ENCODE measurements around the gene OGG1.

The OGG1 gene

GRCh38 chr3:9716801-9717555 is 32.8 kb upstream of the OGG1 start:
- no peak overlapping the region for H2AFZ ChIP-seq (ENCODE audit: low read depth, low read length)
- no peaks in the 10 kb centered on the region for H3K9me3 ChIP-seq (ENCODE audit: low read length)
- H3K4me3 ChIP-seq (ENCODE audit: low read length) = no peak overlapping the region
- no peaks in the 10 kb centered on the region for H3K27me3 ChIP-seq (ENCODE audit: insufficient read depth, low read length)
- H3K4me1 ChIP-seq (ENCODE audit: insufficient read depth, low read length) = peaks cover 11% of the 10 kb centered on the region
- no peaks in the 10 kb centered on the region for H3K36me3 ChIP-seq (ENCODE audit: insufficient read depth, low read length)

GRCh38 chr3:9717563-9717962 is 32.2 kb upstream of the OGG1 start:
- peaks cover 11% of the 10 kb centered on the region for H3K4me1 ChIP-seq (ENCODE audit: insufficient read depth, low read length)
- H3K27me3 ChIP-seq (ENCODE audit: insufficient read depth, low read length) = no peaks in the 10 kb centered on the region
- H3K9me3 ChIP-seq (ENCODE audit: low read length) = no peaks in the 10 kb centered on the region
- H3K36me3 ChIP-seq (ENCODE audit: insufficient read depth, low read length) = no peaks in the 10 kb centered on the region
- no peak overlapping the region for H2AFZ ChIP-seq (ENCODE audit: low read depth, low read length)
- H3K4me3 ChIP-seq (ENCODE audit: low read length) = no peak overlapping the region

- Histone ChIP-seq H3K4me3 (ENCODE audit: low read length) (no peak overlapping the region), H3K4me1 (ENCODE audit: insufficient read depth, low read length) (peaks cover 11% of the 10 kb centered on the region), H2AFZ (ENCODE audit: low read depth, low read length) (no peak overlapping the region), H3K27me3 (ENCODE audit: insufficient read depth, low read length) (no peaks in the 10 kb centered on the region), H3K9me3 (ENCODE audit: low read length) (no peaks in the 10 kb centered on the region), H3K36me3 (ENCODE audit: insufficient read depth, low read length) (no peaks in the 10 kb centered on the region)
Observed at GRCh38 chr3:9718118-9718517, 31.6 kb upstream of the OGG1 start.

- Histone ChIP-seq H3K4me3 (ENCODE audit: low read length) (no peak overlapping the region), H3K27me3 (ENCODE audit: insufficient read depth, low read length) (no peaks in the 10 kb centered on the region), H3K4me1 (ENCODE audit: insufficient read depth, low read length) (peaks cover 11% of the 10 kb centered on the region), H2AFZ (ENCODE audit: low read depth, low read length) (no peak overlapping the region), H3K36me3 (ENCODE audit: insufficient read depth, low read length) (no peaks in the 10 kb centered on the region), H3K9me3 (ENCODE audit: low read length) (no peaks in the 10 kb centered on the region)
Observed at GRCh38 chr3:9721015-9721699, 28.6 kb upstream of the OGG1 start.

GRCh38 chr3:9721700-9722060 is 28.1 kb upstream of the OGG1 start:
- Histone ChIP-seq H3K27me3 (ENCODE audit: insufficient read depth, low read length) (no peaks in the 10 kb centered on the region), H3K4me1 (ENCODE audit: insufficient read depth, low read length) (peaks cover 11% of the 10 kb centered on the region), H3K4me3 (ENCODE audit: low read length) (no peak overlapping the region), H2AFZ (ENCODE audit: low read depth, low read length) (no peak overlapping the region), H3K9me3 (ENCODE audit: low read length) (no peaks in the 10 kb centered on the region), H3K36me3 (ENCODE audit: insufficient read depth, low read length) (no peaks in the 10 kb centered on the region)

GRCh38 chr3:9725775-9726515 is 23.8 kb upstream of the OGG1 start:
- Histone ChIP-seq H3K9me3 (ENCODE audit: low read length) (no peaks in the 10 kb centered on the region), H3K4me3 (ENCODE audit: low read length) (no peak overlapping the region), H3K36me3 (ENCODE audit: insufficient read depth, low read length) (no peaks in the 10 kb centered on the region)

GRCh38 chr3:9727041-9727595 is 22.6 kb upstream of the OGG1 start:
- H3K4me1 ChIP-seq (ENCODE audit: insufficient read depth, low read length) = peaks cover 6% of the 10 kb centered on the region
- H2AFZ ChIP-seq (ENCODE audit: low read depth, low read length) = no peak overlapping the region
- H3K36me3 ChIP-seq (ENCODE audit: insufficient read depth, low read length) = no peaks in the 10 kb centered on the region
- H3K27me3 ChIP-seq (ENCODE audit: insufficient read depth, low read length) = no peaks in the 10 kb centered on the region
- H3K4me3 ChIP-seq (ENCODE audit: low read length) = no peak overlapping the region
- H3K9me3 ChIP-seq (ENCODE audit: low read length) = no peaks in the 10 kb centered on the region

More at GRCh38 chr3:9725775-9726515, 23.8 kb upstream of the OGG1 start:
- no peak overlapping the region for H2AFZ ChIP-seq (ENCODE audit: low read depth, low read length)
- no peaks in the 10 kb centered on the region for H3K27me3 ChIP-seq (ENCODE audit: insufficient read depth, low read length)
- H3K4me1 ChIP-seq (ENCODE audit: insufficient read depth, low read length) = peaks cover 11% of the 10 kb centered on the region

GRCh38 chr3:9727743-9728142 is 22.0 kb upstream of the OGG1 start:
- no peaks in the 10 kb centered on the region for H3K36me3 ChIP-seq (ENCODE audit: insufficient read depth, low read length)
- H3K27me3 ChIP-seq (ENCODE audit: insufficient read depth, low read length) = no peaks in the 10 kb centered on the region
- no peak overlapping the region for H2AFZ ChIP-seq (ENCODE audit: low read depth, low read length)
- no peak overlapping the region for H3K4me3 ChIP-seq (ENCODE audit: low read length)
- peaks cover 12% of the 10 kb centered on the region for H3K4me1 ChIP-seq (ENCODE audit: insufficient read depth, low read length)
- no peaks in the 10 kb centered on the region for H3K9me3 ChIP-seq (ENCODE audit: low read length)

GRCh38 chr3:9729419-9729818 is 20.3 kb upstream of the OGG1 start:
- Histone ChIP-seq H2AFZ (ENCODE audit: low read depth, low read length) (no peak overlapping the region), H3K4me1 (ENCODE audit: insufficient read depth, low read length) (peaks cover 19% of the 10 kb centered on the region), H3K27me3 (ENCODE audit: insufficient read depth, low read length) (no peaks in the 10 kb centered on the region), H3K36me3 (ENCODE audit: insufficient read depth, low read length) (peaks cover 9% of the 10 kb centered on the region), H3K4me3 (ENCODE audit: low read length) (no peak overlapping the region), H3K9me3 (ENCODE audit: low read length) (no peaks in the 10 kb centered on the region)

- Histone ChIP-seq H3K4me3 (ENCODE audit: low read length) (peak overlapping the region; percentile 67), H3K27me3 (ENCODE audit: insufficient read depth, low read length) (no peaks in the 10 kb centered on the region), H3K4me1 (ENCODE audit: insufficient read depth, low read length) (peaks cover 19% of the 10 kb centered on the region), H3K9me3 (ENCODE audit: low read length) (no peaks in the 10 kb centered on the region), H3K36me3 (ENCODE audit: insufficient read depth, low read length) (peaks cover 19% of the 10 kb centered on the region), H2AFZ (ENCODE audit: low read depth, low read length) (peak overlapping the region; percentile 75)
Observed at GRCh38 chr3:9730657-9731205, 19.0 kb upstream of the OGG1 start.

- H3K36me3 ChIP-seq (ENCODE audit: insufficient read depth, low read length) = peaks cover 22% of the 10 kb centered on the region
- H3K4me1 ChIP-seq (ENCODE audit: insufficient read depth, low read length) = peaks cover 19% of the 10 kb centered on the region
- no peaks in the 10 kb centered on the region for H3K9me3 ChIP-seq (ENCODE audit: low read length)
- peak within 1 kb of the TSS; percentile 93 for H3K4me3 ChIP-seq (ENCODE audit: low read length)
- peak within 1 kb of the TSS; percentile 94 for H2AFZ ChIP-seq (ENCODE audit: low read depth, low read length)
- H3K27me3 ChIP-seq (ENCODE audit: insufficient read depth, low read length) = no peaks in the 10 kb centered on the region
Observed at GRCh38 chr3:9731206-9732079, 18.3 kb upstream of the OGG1 start, which contains the start of gene BRPF1. Gene BRPF1, plus strand, starts transcription at chr3:9731735. Its CDS starts 2,406 bp downstream, at chr3:9734141.

GRCh38 chr3:9732080-9732739 is 17.5 kb upstream of the OGG1 start:
- H3K4me1 ChIP-seq (ENCODE audit: insufficient read depth, low read length) = peaks cover 19% of the 10 kb centered on the region
- peak overlapping the region; percentile 93 for H3K4me3 ChIP-seq (ENCODE audit: low read length)
- no peaks in the 10 kb centered on the region for H3K27me3 ChIP-seq (ENCODE audit: insufficient read depth, low read length)
- H3K36me3 ChIP-seq (ENCODE audit: insufficient read depth, low read length) = peaks cover 30% of the 10 kb centered on the region
- H3K9me3 ChIP-seq (ENCODE audit: low read length) = no peaks in the 10 kb centered on the region
- H2AFZ ChIP-seq (ENCODE audit: low read depth, low read length) = peak overlapping the region; percentile 94
